22Rv1 (cell line): ENCODE measurements around the gene GBF1.

ENCODE experiments used
- CTCF ChIP-seq: fragments of 450-650 bp; IDR thresholded peaks from 2 replicates; pipeline ENCODE4 v1.5.1; 2017; ENCODE audit warnings: mild to moderate bottlenecking
- ZFX ChIP-seq: fragments of 450-650 bp; IDR thresholded peaks from 2 replicates; pipeline ENCODE4 v1.6.1; 2017; ENCODE audit warnings: antibody characterized with exemption, borderline replicate concordance

- TF ChIP-seq CTCF (no peak), ZFX (no peak)
Measured at GRCh38 chr10:102371295-102371694, 126.0 kb downstream of the GBF1 start.
